ENCODE data around the gene FUCA1.

- TF ChIP-seq CTCF (IDR thresholded peaks at IDR 0.05) (no peak), POLR2A (IDR thresholded peaks at IDR 0.05) (no peak)
These were observed 35.7 kb upstream of the FUCA1 start for GRCh38 chr1:23903754-23904153.
